BE2C (cell line): Measurements from ENCODE around the gene PDGFA.
A peak's percentile ranks its signal among the peaks of the same experiment; 100 is the strongest.

Source experiments
- DNase-seq: peaks from one replicate; pipeline ENCODE4 v3.0.0-alpha.2; 2020
- H3K27me3 ChIP-seq: fragments of 250-450 bp; sonication (Bioruptor Pico); 2 replicates; pipeline ENCODE4 v1.5.1; 2020; ENCODE audit warnings: mild to moderate bottlenecking
- H3K36me3 ChIP-seq: fragments of 250-450 bp; sonication (Bioruptor Pico); 2 replicates; pipeline ENCODE4 v1.5.1; 2020; ENCODE audit warnings: mild to moderate bottlenecking
- H3K4me1 ChIP-seq: fragments of 250-450 bp; sonication (Bioruptor Pico); 2 replicates; pipeline ENCODE4 v1.5.1; 2020
- H3K4me3 ChIP-seq: 2 replicates; pipeline ENCODE4 v1.5.1; 2011; ENCODE audit warnings: low read depth, low read length
- H3K9me3 ChIP-seq: fragments of 250-450 bp; sonication (Bioruptor Pico); 2 replicates; pipeline ENCODE4 v1.5.1; 2020
- CTCF ChIP-seq: IDR thresholded peaks from 2 replicates; pipeline ENCODE4 v1.5.1; 2012; ENCODE audit warnings: mild to moderate bottlenecking, low read depth, low read length

PDGFA gene

GRCh38 chr7:460374-461116, 59.1 kb downstream of the PDGFA start:
- Histone ChIP-seq H3K9me3 (no peaks in the 10 kb centered on the region), H3K36me3 (no peaks in the 10 kb centered on the region), H3K27me3 (no peaks in the 10 kb centered on the region), H3K4me1 (no peaks in the 10 kb centered on the region), H3K4me3 (no peak overlapping the region)
- TF ChIP-seq CTCF, result no peak
- no peak for DNase-seq

GRCh38 chr7:459584-460373, 59.9 kb downstream of the PDGFA start:
- Histone ChIP-seq H3K4me1 (no peaks in the 10 kb centered on the region), H3K9me3 (0 out of 2 replicates have a peak, but pooled peaks cover 4% of the 10 kb centered on the region), H3K36me3 (no peaks in the 10 kb centered on the region), H3K27me3 (no peaks in the 10 kb centered on the region), H3K4me3 (no peak overlapping the region)
- TF ChIP-seq CTCF, result no peak
- DNase-seq, result no peak

GRCh38 chr7:458511-459245, 61.0 kb downstream of the PDGFA start:
- H3K4me1 ChIP-seq, result no peaks in the 10 kb centered on the region
- no peak for TF ChIP-seq CTCF

GRCh38 chr7:457814-458510, 61.7 kb downstream of the PDGFA start:
- no peaks in the 10 kb centered on the region for H3K27me3 ChIP-seq
- no peak for TF ChIP-seq CTCF
- DNase-seq, result no peak
- H3K4me1 ChIP-seq, result no peaks in the 10 kb centered on the region
- H3K4me3 ChIP-seq, result no peak overlapping the region
- H3K36me3 ChIP-seq, result no peaks in the 10 kb centered on the region
- 0 out of 2 replicates have a peak, but pooled peaks cover 4% of the 10 kb centered on the region for H3K9me3 ChIP-seq

More at GRCh38 chr7:458511-459245, 61.0 kb downstream of the PDGFA start:
- Histone ChIP-seq H3K27me3 (no peaks in the 10 kb centered on the region), H3K4me3 (no peak overlapping the region), H3K9me3 (0 out of 2 replicates have a peak, but pooled peaks cover 4% of the 10 kb centered on the region), H3K36me3 (no peaks in the 10 kb centered on the region)
- DNase-seq, result no peak

GRCh38 chr7:455110-455928, 64.3 kb downstream of the PDGFA start:
- Histone ChIP-seq H3K27me3 (no peaks in the 10 kb centered on the region), H3K9me3 (0 out of 2 replicates have a peak, but pooled peaks cover 4% of the 10 kb centered on the region), H3K4me1 (no peaks in the 10 kb centered on the region), H3K36me3 (no peaks in the 10 kb centered on the region), H3K4me3 (no peak overlapping the region)
- peak; percentile 80 for DNase-seq
- no peak for TF ChIP-seq CTCF
